ENCODE measurements around the gene MTUS2.
A peak's percentile ranks its signal among the peaks of the same experiment; 100 is the strongest.

MTUS2 gene

DNA sequence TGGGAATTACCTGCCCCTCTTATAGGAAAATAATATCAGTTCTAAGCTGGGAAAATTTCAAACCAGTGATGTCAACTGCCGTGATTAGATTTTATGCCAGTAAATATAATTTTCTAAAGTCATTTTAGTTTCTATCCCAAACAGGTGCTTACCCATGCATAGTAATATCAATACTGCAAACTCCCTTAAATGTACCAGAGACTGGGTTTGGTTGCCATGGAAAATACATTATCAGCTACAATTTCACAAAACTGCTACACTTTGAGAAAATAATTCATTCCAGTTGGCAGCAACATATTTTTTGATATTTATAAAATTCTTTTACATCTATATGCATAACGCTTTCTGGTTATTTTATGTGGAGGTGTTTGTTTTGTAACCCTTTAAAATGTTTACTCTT, 631.8 kb downstream of the MTUS2 start:
- TF ChIP-seq, protein P1, sequence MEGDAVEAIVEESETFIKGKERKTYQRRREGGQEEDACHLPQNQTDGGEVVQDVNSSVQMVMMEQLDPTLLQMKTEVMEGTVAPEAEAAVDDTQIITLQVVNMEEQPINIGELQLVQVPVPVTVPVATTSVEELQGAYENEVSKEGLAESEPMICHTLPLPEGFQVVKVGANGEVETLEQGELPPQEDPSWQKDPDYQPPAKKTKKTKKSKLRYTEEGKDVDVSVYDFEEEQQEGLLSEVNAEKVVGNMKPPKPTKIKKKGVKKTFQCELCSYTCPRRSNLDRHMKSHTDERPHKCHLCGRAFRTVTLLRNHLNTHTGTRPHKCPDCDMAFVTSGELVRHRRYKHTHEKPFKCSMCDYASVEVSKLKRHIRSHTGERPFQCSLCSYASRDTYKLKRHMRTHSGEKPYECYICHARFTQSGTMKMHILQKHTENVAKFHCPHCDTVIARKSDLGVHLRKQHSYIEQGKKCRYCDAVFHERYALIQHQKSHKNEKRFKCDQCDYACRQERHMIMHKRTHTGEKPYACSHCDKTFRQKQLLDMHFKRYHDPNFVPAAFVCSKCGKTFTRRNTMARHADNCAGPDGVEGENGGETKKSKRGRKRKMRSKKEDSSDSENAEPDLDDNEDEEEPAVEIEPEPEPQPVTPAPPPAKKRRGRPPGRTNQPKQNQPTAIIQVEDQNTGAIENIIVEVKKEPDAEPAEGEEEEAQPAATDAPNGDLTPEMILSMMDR (conservative IDR thresholded peaks at IDR 0.05), result no peak
- no peak overlapping the region for H3K27ac ChIP-seq

DNA sequence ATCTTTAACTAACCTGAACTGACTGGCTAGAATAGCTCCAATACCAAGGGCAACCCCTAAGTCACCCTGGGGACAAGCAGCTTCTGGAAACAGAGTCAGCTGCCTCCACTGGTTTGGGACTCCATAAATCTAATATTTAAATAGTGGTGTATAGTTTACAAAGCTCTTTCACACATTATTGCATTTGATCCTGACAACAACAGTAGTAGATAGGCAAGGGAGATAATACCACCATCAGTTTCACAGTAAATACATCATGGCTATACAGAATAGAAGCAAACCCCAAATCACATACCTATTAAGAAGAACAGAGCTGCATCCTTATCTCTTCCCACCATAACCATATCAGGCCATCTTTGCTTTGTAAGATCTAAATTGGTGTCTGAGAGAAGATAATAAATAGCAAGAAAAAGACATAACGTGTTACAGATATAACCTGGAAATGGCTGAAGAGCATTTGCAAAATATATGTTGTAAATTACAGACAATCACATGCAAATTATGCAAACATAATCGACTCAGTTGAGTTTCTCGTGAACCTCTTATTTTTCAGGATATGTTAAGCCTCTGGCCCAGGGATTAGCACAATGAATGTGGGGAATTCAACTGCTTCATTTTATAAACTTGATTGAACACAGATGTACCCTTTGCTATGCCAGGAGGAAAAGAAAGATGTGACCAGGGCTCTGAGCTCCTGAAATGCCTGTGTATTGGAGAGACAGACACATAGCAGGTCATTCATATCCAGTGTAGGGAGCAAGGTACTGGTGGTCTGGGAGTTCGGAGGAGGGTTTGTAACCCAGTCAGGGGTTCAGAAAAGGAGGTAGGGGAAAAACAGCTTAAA, 632.9 kb downstream of the MTUS2 start:
- peak overlapping the region; percentile 43 for H3K27ac ChIP-seq

DNA sequence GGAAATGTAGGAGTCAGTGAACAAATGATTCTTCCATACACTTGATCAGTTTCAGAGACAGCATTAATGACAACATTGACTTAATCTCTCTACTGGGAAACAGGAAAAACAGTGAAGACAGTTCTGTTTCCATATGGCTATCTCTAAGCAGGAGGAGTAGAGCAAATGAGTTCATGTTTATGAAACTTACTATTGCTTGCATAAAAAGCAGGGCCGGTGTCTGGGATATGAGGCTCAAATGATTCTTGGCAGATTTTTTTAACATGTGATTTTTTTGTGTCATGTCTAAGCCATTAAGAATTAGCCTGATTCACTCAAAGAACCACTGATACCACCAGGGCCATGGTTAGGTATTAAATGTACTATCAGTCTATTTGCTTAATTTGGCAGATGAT, 633.5 kb downstream of the MTUS2 start:
- TF ChIP-seq, protein P1 (conservative IDR thresholded peaks at IDR 0.05), result no peak
- H3K27ac ChIP-seq, result peak overlapping the region; percentile 43

More for the DNA sequence above, 632.9 kb downstream of the MTUS2 start:
- TF ChIP-seq, protein P1 (conservative IDR thresholded peaks at IDR 0.05), result no peak

DNA sequence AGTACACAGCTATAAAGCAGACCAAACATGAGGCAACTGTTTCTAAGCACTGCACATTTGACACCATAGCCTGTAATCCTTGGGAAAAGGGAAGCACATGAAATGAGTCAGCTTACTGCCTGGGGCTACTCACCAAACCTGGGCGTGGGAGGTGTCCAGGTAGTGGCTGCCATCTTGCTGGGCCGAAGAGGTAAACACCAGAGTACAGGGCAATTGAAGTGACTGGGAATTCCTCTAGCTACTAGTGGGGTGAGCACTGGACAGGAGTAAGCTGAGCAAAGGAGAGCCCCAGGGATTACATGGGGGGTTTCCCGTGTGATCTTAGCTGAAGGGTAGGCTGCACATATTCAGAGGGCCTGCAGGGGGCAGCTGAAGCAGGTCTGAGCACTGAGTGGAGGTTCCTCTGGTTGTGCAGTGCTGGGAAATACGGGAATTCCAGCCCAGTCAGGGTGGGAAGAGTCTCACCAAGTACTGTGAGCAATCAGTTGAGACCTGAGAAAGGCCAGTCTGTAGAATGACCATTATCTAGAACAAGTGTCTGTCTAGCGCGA, 634.9 kb downstream of the MTUS2 start:
- TF ChIP-seq, protein P1 (conservative IDR thresholded peaks at IDR 0.05), result no peak
- no peak overlapping the region for H3K27ac ChIP-seq

DNA sequence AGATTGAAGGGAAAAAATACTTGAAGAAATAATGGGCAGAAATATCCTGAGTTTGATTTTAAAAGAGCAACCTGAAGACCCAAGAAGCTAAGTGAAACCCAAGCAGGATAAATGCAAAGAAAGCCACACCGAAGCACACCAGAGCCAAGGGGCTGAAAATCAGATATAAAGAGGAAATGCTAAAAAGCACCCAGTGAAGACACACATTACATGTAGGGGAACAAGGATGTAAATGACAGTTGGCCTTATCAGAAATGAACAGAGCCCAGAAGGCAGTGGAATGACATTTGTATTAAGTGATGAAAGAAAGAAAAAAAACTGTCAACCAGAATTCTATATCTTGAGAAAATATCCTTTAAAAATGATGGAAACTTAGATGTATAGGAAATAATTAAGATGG, 636.3 kb downstream of the MTUS2 start:
- no peak overlapping the region for H3K27ac ChIP-seq

DNA sequence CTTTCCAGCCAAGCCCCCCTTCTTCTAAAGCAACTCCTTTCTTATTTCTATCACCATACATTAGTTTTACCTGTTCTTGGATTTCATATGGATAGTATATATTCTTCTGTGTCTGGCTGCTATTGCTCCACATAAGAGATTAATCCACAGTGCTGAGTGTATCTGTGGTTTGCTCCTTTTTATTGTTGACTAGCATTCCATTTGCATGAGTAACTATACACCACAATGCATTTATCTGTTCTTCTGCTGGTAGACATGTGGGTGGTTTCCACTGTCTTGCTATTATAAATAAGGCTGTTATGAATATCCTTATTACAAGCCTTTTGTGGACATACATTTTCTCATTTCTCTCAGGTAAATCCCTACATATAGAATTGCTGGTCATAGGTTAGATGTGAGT, 637.2 kb downstream of the MTUS2 start:
- H3K27ac ChIP-seq, result no peak overlapping the region
- TF ChIP-seq, protein P1 (conservative IDR thresholded peaks at IDR 0.05), result no peak

More for the DNA sequence above, 636.3 kb downstream of the MTUS2 start:
- TF ChIP-seq, protein P1 (conservative IDR thresholded peaks at IDR 0.05), result no peak

DNA sequence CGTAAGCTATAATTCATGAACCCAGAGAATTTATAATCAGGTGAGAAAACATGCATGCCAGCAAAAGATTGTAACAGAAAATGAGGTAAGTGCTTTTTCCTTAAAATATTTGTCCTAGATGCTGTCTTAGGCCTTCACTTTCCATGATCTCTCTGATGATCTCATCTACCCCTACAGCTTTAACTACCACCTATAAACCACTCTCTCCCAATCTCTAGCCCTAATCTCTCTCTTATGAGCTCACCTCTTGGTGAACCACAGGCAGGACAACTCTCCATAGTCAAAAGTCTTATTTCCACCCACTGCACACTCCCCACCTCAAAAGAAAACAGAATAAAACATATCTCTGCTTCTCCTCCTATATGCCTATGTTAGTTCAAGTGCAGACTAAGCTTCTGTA, 638.3 kb downstream of the MTUS2 start:
- no peak overlapping the region for H3K27ac ChIP-seq
- TF ChIP-seq, protein P1 (conservative IDR thresholded peaks at IDR 0.05), result no peak
